D721Med (cell line): ENCODE data around the gene PCDHGA12.
A peak's percentile ranks its signal among the peaks of the same experiment; 100 is the strongest.

Experiments
- DNase-seq: peaks from one replicate; pipeline ENCODE4 v3.0.0; 2011; ENCODE audit warnings: low spot score; ENCODE audit not compliant: insufficient read length
- FAIRE-seq: peaks from 2 replicates; lab custom pipeline; 2011; peaks lifted over from hg19 to GRCh38; lab: Jason Lieb, UNC
- TF ChIP-seq, protein P1 (sequence below): IDR thresholded peaks from 2 replicates; pipeline ENCODE4 v1.5.1; 2012; ENCODE audit warnings: mild to moderate bottlenecking, control low read depth; ENCODE audit not compliant: insufficient read depth; ENCODE audit errors: missing control alignments

Gene PCDHGA12

DNA sequence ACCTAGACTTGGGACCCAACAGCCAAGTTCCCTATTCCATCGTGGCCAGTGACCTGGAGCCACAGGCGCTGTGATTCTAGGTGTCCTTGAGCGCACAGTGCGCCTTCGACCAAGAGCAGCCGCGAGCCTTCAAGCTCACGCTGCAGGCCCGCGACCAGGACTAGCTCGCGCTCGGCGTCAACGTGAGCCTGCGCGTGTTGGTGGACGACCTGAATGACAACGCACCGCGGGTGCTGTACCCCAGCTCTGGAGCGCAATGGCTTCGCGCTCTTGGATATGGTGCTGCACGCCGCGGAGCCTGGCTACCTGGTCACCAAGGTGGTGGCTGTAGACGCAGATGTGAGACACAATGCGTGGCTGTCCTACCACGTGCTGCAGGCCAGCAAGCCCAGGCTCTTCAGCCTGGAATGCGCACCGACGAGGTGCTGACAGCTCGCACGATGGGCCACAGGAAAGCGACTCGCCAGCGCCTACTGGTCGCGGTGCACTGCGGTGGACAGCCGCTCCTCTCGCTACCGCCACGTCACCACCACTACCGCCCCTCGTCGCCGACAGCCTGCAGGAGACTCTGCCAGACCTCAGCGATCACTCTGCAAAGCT lies 11.4 kb downstream of the PCDHGA12 start:
- TF ChIP-seq, protein P1, sequence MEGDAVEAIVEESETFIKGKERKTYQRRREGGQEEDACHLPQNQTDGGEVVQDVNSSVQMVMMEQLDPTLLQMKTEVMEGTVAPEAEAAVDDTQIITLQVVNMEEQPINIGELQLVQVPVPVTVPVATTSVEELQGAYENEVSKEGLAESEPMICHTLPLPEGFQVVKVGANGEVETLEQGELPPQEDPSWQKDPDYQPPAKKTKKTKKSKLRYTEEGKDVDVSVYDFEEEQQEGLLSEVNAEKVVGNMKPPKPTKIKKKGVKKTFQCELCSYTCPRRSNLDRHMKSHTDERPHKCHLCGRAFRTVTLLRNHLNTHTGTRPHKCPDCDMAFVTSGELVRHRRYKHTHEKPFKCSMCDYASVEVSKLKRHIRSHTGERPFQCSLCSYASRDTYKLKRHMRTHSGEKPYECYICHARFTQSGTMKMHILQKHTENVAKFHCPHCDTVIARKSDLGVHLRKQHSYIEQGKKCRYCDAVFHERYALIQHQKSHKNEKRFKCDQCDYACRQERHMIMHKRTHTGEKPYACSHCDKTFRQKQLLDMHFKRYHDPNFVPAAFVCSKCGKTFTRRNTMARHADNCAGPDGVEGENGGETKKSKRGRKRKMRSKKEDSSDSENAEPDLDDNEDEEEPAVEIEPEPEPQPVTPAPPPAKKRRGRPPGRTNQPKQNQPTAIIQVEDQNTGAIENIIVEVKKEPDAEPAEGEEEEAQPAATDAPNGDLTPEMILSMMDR: no peak
- FAIRE-seq (no peak), DNase-seq (no peak)

DNA sequence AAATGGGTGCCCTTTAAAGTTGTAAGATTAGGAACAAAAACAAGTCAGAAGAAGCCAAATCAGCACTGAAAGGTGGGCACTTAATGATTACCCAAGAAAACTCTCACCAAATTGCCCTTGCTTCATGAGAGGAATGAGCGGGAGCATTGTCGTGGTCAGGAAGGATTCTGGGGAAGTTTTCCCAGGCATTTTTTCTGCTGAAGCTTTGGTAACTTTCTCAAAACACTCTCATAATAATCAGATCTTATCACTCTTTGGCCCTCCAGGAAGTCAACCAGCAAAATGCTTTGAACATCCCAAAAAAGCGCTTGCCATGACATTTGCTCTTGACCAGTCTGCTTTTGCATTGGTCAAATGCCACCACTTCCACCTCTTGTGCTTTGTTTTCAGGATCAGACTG lies 35.0 kb downstream of the PCDHGA12 start:
- DNase-seq: no peak
- TF ChIP-seq, protein P1: no peak

DNA sequence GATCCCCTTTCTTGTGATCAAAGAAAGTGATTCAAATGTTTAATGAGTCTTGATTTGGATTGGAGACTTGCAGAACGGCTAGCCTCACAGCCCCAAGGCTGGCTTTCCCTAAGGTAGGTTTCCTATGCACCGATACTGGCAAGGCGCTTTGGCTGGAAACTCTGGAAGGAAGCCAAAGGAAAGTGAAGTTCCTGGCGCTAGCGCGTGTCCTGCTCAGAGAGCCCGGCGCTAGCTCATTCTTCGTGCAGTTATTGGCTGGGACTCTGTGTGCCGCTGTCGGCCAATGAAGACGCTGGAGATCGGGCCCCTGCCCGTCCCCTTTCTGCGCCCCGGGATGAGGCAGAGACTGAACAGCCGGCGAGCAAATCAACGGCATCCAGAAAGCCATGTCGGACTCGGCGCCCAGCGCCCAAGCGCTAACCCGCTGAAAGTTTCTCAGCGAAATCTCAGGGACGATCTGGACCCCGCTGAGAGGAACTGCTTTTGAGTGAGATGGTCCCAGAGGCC lies 45.4 kb downstream of the PCDHGA12 start, which contains the start of gene PCDHGC3:
Gene PCDHGC3 (plus strand): TSS at position 342 of the 507 bp plus-strand sequence. CDS start 151 bp downstream, at position 493.
- no peak for FAIRE-seq
- TF ChIP-seq, protein P1: peak; percentile 2
- DNase-seq: peak; percentile 46

More for the DNA sequence above, 35.0 kb downstream of the PCDHGA12 start:
- FAIRE-seq: no peak

DNA sequence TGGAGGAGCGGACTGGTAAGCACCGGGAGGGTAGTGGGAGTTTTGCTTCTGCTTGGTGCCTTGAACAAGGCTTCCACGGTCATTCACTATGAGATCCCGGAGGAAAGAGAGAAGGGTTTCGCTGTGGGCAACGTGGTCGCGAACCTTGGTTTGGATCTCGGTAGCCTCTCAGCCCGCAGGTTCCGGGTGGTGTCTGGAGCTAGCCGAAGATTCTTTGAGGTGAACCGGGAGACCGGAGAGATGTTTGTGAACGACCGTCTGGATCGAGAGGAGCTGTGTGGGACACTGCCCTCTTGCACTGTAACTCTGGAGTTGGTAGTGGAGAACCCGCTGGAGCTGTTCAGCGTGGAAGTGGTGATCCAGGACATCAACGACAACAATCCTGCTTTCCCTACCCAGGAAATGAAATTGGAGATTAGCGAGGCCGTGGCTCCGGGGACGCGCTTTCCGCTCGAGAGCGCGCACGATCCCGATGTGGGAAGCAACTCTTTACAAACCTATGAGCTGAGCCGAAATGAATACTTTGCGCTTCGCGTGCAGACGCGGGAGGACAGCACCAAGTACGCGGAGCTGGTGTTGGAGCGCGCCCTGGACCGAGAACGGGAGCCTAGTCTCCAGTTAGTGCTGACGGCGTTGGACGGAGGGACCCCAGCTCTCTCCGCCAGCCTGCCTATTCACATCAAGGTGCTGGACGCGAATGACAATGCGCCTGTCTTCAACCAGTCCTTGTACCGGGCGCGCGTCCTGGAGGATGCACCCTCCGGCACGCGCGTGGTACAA lies 46.0 kb downstream of the PCDHGA12 start:
- TF ChIP-seq, protein P1: no peak
- FAIRE-seq: no peak
- no peak for DNase-seq

DNA sequence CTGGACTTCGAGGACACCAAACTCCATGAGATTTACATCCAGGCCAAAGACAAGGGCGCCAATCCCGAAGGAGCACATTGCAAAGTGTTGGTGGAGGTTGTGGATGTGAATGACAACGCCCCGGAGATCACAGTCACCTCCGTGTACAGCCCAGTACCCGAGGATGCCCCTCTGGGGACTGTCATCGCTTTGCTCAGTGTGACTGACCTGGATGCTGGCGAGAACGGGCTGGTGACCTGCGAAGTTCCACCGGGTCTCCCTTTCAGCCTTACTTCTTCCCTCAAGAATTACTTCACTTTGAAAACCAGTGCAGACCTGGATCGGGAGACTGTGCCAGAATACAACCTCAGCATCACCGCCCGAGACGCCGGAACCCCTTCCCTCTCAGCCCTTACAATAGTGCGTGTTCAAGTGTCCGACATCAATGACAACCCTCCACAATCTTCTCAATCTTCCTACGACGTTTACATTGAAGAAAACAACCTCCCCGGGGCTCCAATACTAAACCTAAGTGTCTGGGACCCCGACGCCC lies 46.8 kb downstream of the PCDHGA12 start:
- TF ChIP-seq, protein P1: no peak
- FAIRE-seq (no peak), DNase-seq (no peak)

GRCh38 chr5:141477815-141478214 lies 47.5 kb downstream of the PCDHGA12 start:
- TF ChIP-seq, protein P1: no peak
- no peak for DNase-seq
- no peak for FAIRE-seq
